K562 (cell line): Measurements from ENCODE around the gene NTM. TPM values are rescaled to one million over a fixed set of nuclear protein-coding genes. Genes with fewer than 3 reads are reported as not detected.

ENCODE experiments used
- ATAC-seq: fragments of 200-7000 bp; cut with Tn5 transposase; 3 replicates; pipeline ENCODE4 v1.9.1; 2020; ENCODE audit warnings: moderate library complexity
- BruUV-seq: library from RNA; stranded (reverse); fragments of 400-500 nt; replicated peaks from 2 replicates; lab custom pipeline; 2021; lab: Mats Ljungman, UMichigan
- CTCF ChIA-PET: fragments of 300-600 bp; formaldehyde crosslinking; extraction: SDS; loops from one replicate; lab custom pipeline; 2021; ENCODE audit warnings: low intra/inter-chr PET ratio; lab: Yijun Ruan, JAX
- POLR2A ChIA-PET: fragments of 300-600, 350-650 bp; sonication (Branson Sonifier 250); formaldehyde crosslinking; extraction: SDS; loops from one replicate; lab custom pipeline; 2021; ENCODE audit warnings: antibody characterized with exemption, inconsistent platforms; lab: Yijun Ruan, JAX
- DNase-seq, 4 experiments: peaks; one replicate each; pipeline versions ENCODE4 v3.0.0 to v3.0.0-alpha.2; 2011 to 2018; ENCODE audit warnings: low spot score in 3 of 4, mixed read lengths in 3 of 4; ENCODE audit errors: extremely low read depth in 1 of 4
- FAIRE-seq: peaks from 2 replicates; lab custom pipeline; 2011; peaks lifted over from hg19 to GRCh38; lab: Jason Lieb, UNC
- H2AFZ ChIP-seq: 2 replicates; pipeline ENCODE4 v1.6.0; 2011; ENCODE audit warnings: low read depth, low read length, control low read depth, inconsistent platforms
- H3K27ac ChIP-seq: fragments of 200-600 bp; 3 replicates; pipeline ENCODE4 v1.8.0; 2011; ENCODE audit warnings: low read depth, mild to moderate bottlenecking, control low read depth, inconsistent platforms, low read length, moderate library complexity, mixed read lengths; ENCODE audit errors: extremely low read depth
- H3K27me3 ChIP-seq, 2 experiments: fragments of 300-600 bp in 1 of 2; 2 replicates in 1 of 2; 3 replicates in 1 of 2; pipeline versions ENCODE4 v1.6.0 to v1.8.0; 2011; ENCODE audit warnings: inconsistent platforms in 2 of 2, low read length in 2 of 2, mild to moderate bottlenecking in 1 of 2, mixed read lengths in 1 of 2, moderate library complexity in 1 of 2; ENCODE audit not compliant: control insufficient read depth in 2 of 2, insufficient read depth in 2 of 2
- H3K36me3 ChIP-seq: fragments of 300-600 bp; 3 replicates; pipeline ENCODE4 v1.8.0; 2011; ENCODE audit warnings: mild to moderate bottlenecking, low read length, inconsistent platforms; ENCODE audit not compliant: control insufficient read depth, insufficient read depth
- H3K4me1 ChIP-seq, 2 experiments: fragments of 200-600 bp in 1 of 2; replicated peaks in 1 of 2; 2 replicates in 1 of 2; 3 replicates in 1 of 2; pipeline versions ENCODE4 v1.5.1 to v1.8.0; 2011; ENCODE audit warnings: inconsistent platforms in 2 of 2, low read length in 2 of 2, mild to moderate bottlenecking in 1 of 2, mixed read lengths in 1 of 2, moderate library complexity in 1 of 2; ENCODE audit not compliant: control insufficient read depth in 2 of 2, insufficient read depth in 2 of 2
- H3K4me2 ChIP-seq: 2 replicates; pipeline ENCODE4 v1.6.1; 2011; ENCODE audit warnings: low read length, control low read depth, inconsistent platforms, mixed read lengths; ENCODE audit not compliant: insufficient read depth
- H3K4me3 ChIP-seq: fragments of 200-600 bp; sonication (generic), shearing (Covaris generic); 2 replicates; pipeline ENCODE4 v1.5.1; 2016; ENCODE audit warnings: control low read depth, inconsistent platforms
- H3K79me2 ChIP-seq: fragments of 200-600 bp; 3 replicates; pipeline ENCODE4 v1.8.0; 2011; ENCODE audit warnings: low read length, inconsistent platforms; ENCODE audit not compliant: control insufficient read depth, insufficient read depth
- H3K9ac ChIP-seq, 2 experiments: 2 replicates each; pipeline versions ENCODE4 v1.6.0 to v1.6.1; 2011; ENCODE audit warnings: low read depth in 2 of 2, low read length in 2 of 2, control low read depth in 1 of 2, inconsistent platforms in 1 of 2, mild to moderate bottlenecking in 1 of 2, mixed read lengths in 1 of 2; ENCODE audit not compliant: insufficient read depth in 1 of 2
- H3K9me1 ChIP-seq: one replicate; pipeline ENCODE4 v1.6.0; 2011; ENCODE audit warnings: inconsistent platforms, mild to moderate bottlenecking, low read length, moderate library complexity; ENCODE audit not compliant: control insufficient read depth, insufficient read depth
- H3K9me3 ChIP-seq: replicated peaks from 2 replicates; pipeline ENCODE4 v1.5.1; 2011; ENCODE audit warnings: low read depth, low read length, inconsistent platforms; ENCODE audit not compliant: control insufficient read depth, insufficient read depth
- H4K20me1 ChIP-seq: replicated peaks from 2 replicates; pipeline ENCODE4 v1.6.1; 2011; ENCODE audit warnings: low read length, inconsistent platforms, mixed read lengths; ENCODE audit not compliant: control insufficient read depth, insufficient read depth
- ASH1L ChIP-seq: fragments of 450-650 bp; IDR thresholded peaks from 2 replicates; pipeline ENCODE4 v1.6.1; 2018; ENCODE audit warnings: borderline replicate concordance, mild to moderate bottlenecking, low read depth; ENCODE audit not compliant: partially characterized antibody
- BDP1 ChIP-seq: IDR thresholded peaks from 3 replicates; pipeline ENCODE4 v1.6.1; 2011; ENCODE audit not compliant: insufficient read length, insufficient read depth
- BMI1 ChIP-seq: fragments of 150-350 bp; IDR thresholded peaks from 2 replicates; pipeline ENCODE4 v1.6.1; 2014; ENCODE audit warnings: low read length
- EHMT2 ChIP-seq: fragments of 450-650 bp; IDR thresholded peaks from 2 replicates; pipeline ENCODE4 v1.6.1; 2018; ENCODE audit warnings: antibody characterized with exemption
- EZH2 ChIP-seq: IDR thresholded peaks from 2 replicates; pipeline ENCODE4 v1.6.1; 2012; ENCODE audit warnings: low read depth, mild to moderate bottlenecking, inconsistent platforms, low read length, borderline replicate concordance
- ILF3 ChIP-seq: fragments of 450-650 bp; IDR thresholded peaks from 2 replicates; pipeline ENCODE4 v1.6.1; 2018; ENCODE audit warnings: antibody characterized with exemption, mild to moderate bottlenecking, moderate library complexity, borderline replicate concordance
- L3MBTL2 ChIP-seq: fragments of 450-650 bp; IDR thresholded peaks from 2 replicates; pipeline ENCODE4 v1.6.1; 2016; ENCODE audit warnings: mild to moderate bottlenecking, moderate library complexity
- MYNN ChIP-seq, 2 experiments: sonication (generic); formaldehyde crosslinking in 1 of 2; IDR thresholded peaks; 2 replicates each; pipeline versions ENCODE4 v1.5.0 to v1.6.1; 2016 to 2020; ENCODE audit warnings: antibody characterized with exemption in 1 of 2, missing genetic modification reagents in 1 of 2
- NFE2L1 ChIP-seq: fragments of 450-650 bp; IDR thresholded peaks from 2 replicates; pipeline ENCODE4 v1.6.1; 2016; ENCODE audit warnings: missing genetic modification characterization, low read depth, mild to moderate bottlenecking, missing compliant biosample characterization, moderate library complexity, borderline replicate concordance
- WGBS: fragments of 100-300 bp; shearing (Covaris generic); methylation state at CpG from one replicate; pipeline ENCODE4 v1.1.6; 2016; ENCODE audit warnings: low coverage, mixed read lengths; ENCODE audit not compliant: insufficient coverage; ENCODE audit errors: missing lambda C conversion rate; 5-methylcytosine and 5-hydroxymethylcytosine counted together
- in situ Hi-C: fragments of 300-500 bp; cut with MboI; formaldehyde crosslinking; loops from 4 replicates; pipeline ENCODE4 v1.15.0; 2018; ENCODE audit warnings: inconsistent platforms, mixed read lengths
- intact Hi-C: fragments of 100-400 bp; cut with micrococcal nuclease; formaldehyde crosslinking; loops from 2 replicates; pipeline ENCODE4 v1.14.2; 2022
- polyA plus RNA-seq, 8 experiments: library from polyadenylated mRNA; depleted of rRNA in 4 of 8; stranded (reverse) in 5 of 8; unstranded in 3 of 8; fragments of >200 nt; fragmentation: Nextera tagmentation in 2 of 8; fragmentation: Illumina TruSeq in 1 of 8; extraction: Ambion mirVana in 2 of 8; extraction: Trizol in 1 of 8; gene quantifications; 2 replicates each; pipeline versions ENCODE4 v1.2.1 to v1.2.3, GENCODE V29; 2011 to 2014; ENCODE audit warnings: inconsistent platforms in 1 of 8, missing spikeins in 1 of 8
- total RNA-seq, 7 experiments: library from RNA; depleted of rRNA in 6 of 7; stranded (reverse); fragments of >200 nt in 6 of 7; fragmentation: Illumina TruSeq in 2 of 7; extraction: Trizol in 2 of 7; gene quantifications; 2 replicates each; pipeline versions ENCODE4 v1.2.1 to v1.2.3, GENCODE V29; 2011 to 2021; ENCODE audit warnings: low replicate concordance in 1 of 7
- TF ChIP-seq, protein P1 (sequence below): fragments of 450-650 bp; IDR thresholded peaks from 2 replicates; pipeline ENCODE4 v1.6.1; 2016
- TF ChIP-seq, protein P2 (sequence below): IDR thresholded peaks from 2 replicates; pipeline ENCODE4 v1.6.1; 2011; ENCODE audit warnings: borderline replicate concordance, low read depth, mild to moderate bottlenecking, moderate library complexity, low read length; ENCODE audit not compliant: insufficient read depth, poor library complexity, severe bottlenecking
- TF ChIP-seq, protein P3 (sequence below): fragments of 250-450 bp; sonication (Bioruptor Pico); IDR thresholded peaks from 2 replicates; pipeline ENCODE4 v1.8.0; 2021; ENCODE audit warnings: moderate library complexity, mild to moderate bottlenecking, inconsistent platforms
- TF ChIP-seq, protein P4 (sequence below): fragments of 250-450 bp; sonication (Bioruptor Pico); IDR thresholded peaks from 2 replicates; pipeline ENCODE4 v1.8.0; 2022; ENCODE audit warnings: inconsistent platforms

NTM gene
- total and polyA plus RNA-seq, 9 of the 15 experiments (the other 6 are each of a cell fraction or from before 2014, with no cell fraction given): not detected

DNA sequence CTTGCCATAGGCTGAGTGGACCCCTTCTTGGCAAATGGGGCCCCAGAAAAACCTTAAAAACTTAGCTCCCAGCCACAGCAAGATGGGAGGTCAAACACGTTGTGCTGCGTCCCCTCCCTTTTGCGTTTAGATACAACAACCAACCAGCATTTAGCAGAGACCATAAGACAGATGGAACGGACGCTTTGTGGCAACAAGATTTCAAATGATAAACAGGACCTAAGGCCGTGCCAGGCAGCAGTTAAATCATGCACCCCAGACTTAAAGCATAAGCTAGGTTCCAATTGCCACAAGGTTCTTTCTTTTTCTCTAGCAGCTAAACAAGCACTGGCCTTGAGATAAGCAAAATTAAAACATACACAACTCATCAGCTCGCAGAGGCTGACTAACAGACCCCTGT lies 39.4 kb upstream of the NTM start (continued):
- TF ChIP-seq, protein P1, sequence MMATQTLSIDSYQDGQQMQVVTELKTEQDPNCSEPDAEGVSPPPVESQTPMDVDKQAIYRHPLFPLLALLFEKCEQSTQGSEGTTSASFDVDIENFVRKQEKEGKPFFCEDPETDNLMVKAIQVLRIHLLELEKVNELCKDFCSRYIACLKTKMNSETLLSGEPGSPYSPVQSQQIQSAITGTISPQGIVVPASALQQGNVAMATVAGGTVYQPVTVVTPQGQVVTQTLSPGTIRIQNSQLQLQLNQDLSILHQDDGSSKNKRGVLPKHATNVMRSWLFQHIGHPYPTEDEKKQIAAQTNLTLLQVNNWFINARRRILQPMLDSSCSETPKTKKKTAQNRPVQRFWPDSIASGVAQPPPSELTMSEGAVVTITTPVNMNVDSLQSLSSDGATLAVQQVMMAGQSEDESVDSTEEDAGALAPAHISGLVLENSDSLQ: no peak
- TF ChIP-seq L3MBTL2: no peak

DNA sequence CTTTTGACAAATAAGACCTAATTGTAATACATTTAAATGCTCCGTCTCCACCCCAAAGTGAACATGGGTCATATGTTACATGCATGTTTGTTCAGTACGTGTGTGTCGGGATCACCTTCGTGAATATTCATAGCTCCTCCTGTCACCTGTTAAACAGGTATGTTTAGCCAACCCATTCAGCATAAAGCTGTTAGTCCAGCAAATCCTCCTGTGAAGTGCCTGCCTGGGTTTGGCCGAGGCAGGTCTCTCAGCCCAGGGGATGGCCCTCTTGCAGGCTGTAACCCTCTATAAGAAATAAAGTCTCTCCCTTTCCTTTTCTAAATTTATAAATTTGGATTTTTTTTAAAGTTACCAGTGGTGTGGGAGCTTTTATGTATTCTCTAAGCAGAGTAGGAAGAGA lies 38.9 kb upstream of the NTM start:
- Histone ChIP-seq H3K4me3 (no peak overlapping the region), H3K27ac (no peak overlapping the region), H3K4me2 (no peak overlapping the region), H3K9me1 (no peaks in the 10 kb centered on the region), H3K27me3 (no peaks in the 10 kb centered on the region), H3K79me2 (no peaks in the 10 kb centered on the region), H3K36me3 (no peaks in the 10 kb centered on the region), H3K9me3 (no peaks in the 10 kb centered on the region), H4K20me1 (no peaks in the 10 kb centered on the region), H3K9ac (no peak overlapping the region), H3K4me1 (no peaks in the 10 kb centered on the region), H2AFZ (no peak overlapping the region)
- WGBS: 0% methylated on average over 5 of the region's 5 CpGs
- BruUV-seq: no TSS peak
- ATAC-seq (no peak), FAIRE-seq (no peak), DNase-seq (no peak)
- in situ Hi-C loops: no loop called here
- intact Hi-C loops: no loop called here
- ChIA-PET CTCF (no interaction called here), POLR2A (no interaction called here)
- no peak for TF ChIP-seq NFE2L1 (tag)
- TF ChIP-seq, protein P2, sequence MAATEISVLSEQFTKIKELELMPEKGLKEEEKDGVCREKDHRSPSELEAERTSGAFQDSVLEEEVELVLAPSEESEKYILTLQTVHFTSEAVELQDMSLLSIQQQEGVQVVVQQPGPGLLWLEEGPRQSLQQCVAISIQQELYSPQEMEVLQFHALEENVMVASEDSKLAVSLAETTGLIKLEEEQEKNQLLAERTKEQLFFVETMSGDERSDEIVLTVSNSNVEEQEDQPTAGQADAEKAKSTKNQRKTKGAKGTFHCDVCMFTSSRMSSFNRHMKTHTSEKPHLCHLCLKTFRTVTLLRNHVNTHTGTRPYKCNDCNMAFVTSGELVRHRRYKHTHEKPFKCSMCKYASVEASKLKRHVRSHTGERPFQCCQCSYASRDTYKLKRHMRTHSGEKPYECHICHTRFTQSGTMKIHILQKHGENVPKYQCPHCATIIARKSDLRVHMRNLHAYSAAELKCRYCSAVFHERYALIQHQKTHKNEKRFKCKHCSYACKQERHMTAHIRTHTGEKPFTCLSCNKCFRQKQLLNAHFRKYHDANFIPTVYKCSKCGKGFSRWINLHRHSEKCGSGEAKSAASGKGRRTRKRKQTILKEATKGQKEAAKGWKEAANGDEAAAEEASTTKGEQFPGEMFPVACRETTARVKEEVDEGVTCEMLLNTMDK: no peak
- TF ChIP-seq EHMT2: no peak
- TF ChIP-seq ASH1L: no peak
- TF ChIP-seq, protein P3, sequence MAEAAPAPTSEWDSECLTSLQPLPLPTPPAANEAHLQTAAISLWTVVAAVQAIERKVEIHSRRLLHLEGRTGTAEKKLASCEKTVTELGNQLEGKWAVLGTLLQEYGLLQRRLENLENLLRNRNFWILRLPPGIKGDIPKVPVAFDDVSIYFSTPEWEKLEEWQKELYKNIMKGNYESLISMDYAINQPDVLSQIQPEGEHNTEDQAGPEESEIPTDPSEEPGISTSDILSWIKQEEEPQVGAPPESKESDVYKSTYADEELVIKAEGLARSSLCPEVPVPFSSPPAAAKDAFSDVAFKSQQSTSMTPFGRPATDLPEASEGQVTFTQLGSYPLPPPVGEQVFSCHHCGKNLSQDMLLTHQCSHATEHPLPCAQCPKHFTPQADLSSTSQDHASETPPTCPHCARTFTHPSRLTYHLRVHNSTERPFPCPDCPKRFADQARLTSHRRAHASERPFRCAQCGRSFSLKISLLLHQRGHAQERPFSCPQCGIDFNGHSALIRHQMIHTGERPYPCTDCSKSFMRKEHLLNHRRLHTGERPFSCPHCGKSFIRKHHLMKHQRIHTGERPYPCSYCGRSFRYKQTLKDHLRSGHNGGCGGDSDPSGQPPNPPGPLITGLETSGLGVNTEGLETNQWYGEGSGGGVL (CRISPR knock-in tag): no peak
- TF ChIP-seq EZH2: no peak
- TF ChIP-seq ILF3: no peak
- no peak for TF ChIP-seq BDP1
- TF ChIP-seq, protein P4, sequence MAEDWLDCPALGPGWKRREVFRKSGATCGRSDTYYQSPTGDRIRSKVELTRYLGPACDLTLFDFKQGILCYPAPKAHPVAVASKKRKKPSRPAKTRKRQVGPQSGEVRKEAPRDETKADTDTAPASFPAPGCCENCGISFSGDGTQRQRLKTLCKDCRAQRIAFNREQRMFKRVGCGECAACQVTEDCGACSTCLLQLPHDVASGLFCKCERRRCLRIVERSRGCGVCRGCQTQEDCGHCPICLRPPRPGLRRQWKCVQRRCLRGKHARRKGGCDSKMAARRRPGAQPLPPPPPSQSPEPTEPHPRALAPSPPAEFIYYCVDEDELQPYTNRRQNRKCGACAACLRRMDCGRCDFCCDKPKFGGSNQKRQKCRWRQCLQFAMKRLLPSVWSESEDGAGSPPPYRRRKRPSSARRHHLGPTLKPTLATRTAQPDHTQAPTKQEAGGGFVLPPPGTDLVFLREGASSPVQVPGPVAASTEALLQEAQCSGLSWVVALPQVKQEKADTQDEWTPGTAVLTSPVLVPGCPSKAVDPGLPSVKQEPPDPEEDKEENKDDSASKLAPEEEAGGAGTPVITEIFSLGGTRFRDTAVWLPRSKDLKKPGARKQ (CRISPR knock-in tag): no peak
- TF ChIP-seq MYNN (IDR thresholded peaks at IDR 0.05): no peak
- TF ChIP-seq MYNN (CRISPR knock-in tag; IDR thresholded peaks at IDR 0.05): no peak
- TF ChIP-seq BMI1: no peak
